Thyroid gland (tissue), 4 donors: Measurements from ENCODE around the gene RBBP8.

Source experiments
- POLR2A ChIP-seq, 2 donors: fragments of 450-650 bp; IDR thresholded peaks; one replicate each; pipeline ENCODE4 v1.6.1; 2017; ENCODE audit warnings: antibody characterized with exemption in 2 of 2, mild to moderate bottlenecking in 2 of 2, moderate library complexity in 1 of 2
- TF ChIP-seq, protein P1 (sequence below), 6 experiments: fragments of 200-600 bp in 3 of 6; fragments of 450-650 bp in 3 of 6; sonication (generic) in 3 of 6; IDR thresholded peaks; one replicate each; pipeline ENCODE4 v1.5.1; 2016 to 2019; ENCODE audit warnings: antibody characterized with exemption in 6 of 6, mild to moderate bottlenecking in 2 of 6, inconsistent platforms in 1 of 6, moderate library complexity in 1 of 6

DNA sequence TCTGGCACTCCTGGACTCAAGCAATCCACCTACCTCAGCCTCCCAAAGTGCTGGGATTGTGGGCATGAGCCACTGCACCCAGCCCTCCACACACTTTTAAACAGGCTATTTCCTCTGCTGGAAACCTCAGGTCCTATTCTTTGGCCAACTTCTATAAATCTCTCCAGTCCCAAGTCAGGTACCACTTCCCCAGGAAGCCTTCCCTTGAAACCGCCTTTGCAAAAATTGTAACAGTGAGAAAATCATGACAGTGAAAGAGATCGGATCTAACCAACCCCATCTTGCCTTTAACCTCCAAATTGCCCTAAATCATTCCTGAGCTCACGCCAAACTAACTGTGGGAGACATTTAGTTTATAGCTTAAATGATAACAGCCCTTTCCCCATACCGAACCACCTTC, 134.9 kb downstream of the RBBP8 start:
- TF ChIP-seq, protein P1, sequence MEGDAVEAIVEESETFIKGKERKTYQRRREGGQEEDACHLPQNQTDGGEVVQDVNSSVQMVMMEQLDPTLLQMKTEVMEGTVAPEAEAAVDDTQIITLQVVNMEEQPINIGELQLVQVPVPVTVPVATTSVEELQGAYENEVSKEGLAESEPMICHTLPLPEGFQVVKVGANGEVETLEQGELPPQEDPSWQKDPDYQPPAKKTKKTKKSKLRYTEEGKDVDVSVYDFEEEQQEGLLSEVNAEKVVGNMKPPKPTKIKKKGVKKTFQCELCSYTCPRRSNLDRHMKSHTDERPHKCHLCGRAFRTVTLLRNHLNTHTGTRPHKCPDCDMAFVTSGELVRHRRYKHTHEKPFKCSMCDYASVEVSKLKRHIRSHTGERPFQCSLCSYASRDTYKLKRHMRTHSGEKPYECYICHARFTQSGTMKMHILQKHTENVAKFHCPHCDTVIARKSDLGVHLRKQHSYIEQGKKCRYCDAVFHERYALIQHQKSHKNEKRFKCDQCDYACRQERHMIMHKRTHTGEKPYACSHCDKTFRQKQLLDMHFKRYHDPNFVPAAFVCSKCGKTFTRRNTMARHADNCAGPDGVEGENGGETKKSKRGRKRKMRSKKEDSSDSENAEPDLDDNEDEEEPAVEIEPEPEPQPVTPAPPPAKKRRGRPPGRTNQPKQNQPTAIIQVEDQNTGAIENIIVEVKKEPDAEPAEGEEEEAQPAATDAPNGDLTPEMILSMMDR (IDR thresholded peaks at IDR 0.05) = no peak
- TF ChIP-seq POLR2A (IDR thresholded peaks at IDR 0.05) = no peak
